Activated effector memory CD4-positive, alpha-beta T cell treated with anti-CD3 and anti-CD28 coated beads, Interleukin-2, amount 50 U/mL, for 16 hours (primary cell): ENCODE measurements around the gene EDN3.

Source experiments
- DNase-seq: peaks from one replicate; pipeline ENCODE4 v3.0.0-alpha.2; 2020

The EDN3 gene

DNA sequence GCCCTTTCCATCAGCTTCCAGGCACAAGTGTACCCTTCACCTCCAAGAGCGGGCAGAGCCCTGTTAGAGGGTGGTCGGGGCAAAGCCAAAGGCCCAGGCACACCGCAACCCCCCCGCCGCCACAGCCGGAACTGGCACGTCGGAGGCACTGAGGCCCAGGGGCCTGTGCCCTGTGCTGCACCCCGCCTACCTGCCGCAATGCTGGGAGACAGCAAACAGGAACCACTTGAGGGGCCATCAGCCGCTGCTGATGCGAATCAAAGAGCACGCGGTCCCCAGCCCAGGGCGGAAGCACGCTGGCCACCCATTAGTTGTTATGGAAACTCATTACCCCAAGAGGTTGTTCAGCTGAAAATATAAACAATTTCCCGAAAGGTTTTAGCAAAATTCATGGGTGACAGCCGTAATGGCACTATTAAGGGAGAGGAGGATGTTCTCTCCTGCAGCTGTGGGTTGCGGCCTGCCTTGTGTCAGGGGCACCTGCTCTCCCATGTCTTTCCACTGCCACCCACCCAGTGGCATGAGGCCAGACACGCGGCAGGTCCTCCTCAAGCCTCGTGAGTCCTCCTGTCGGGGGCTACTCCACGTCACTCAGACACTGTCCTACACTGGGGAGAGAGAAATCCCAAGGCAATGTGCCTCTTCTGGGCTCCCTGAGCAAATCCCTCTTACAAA, 65.3 kb downstream of the EDN3 start:
- DNase-seq, result no peak

DNA sequence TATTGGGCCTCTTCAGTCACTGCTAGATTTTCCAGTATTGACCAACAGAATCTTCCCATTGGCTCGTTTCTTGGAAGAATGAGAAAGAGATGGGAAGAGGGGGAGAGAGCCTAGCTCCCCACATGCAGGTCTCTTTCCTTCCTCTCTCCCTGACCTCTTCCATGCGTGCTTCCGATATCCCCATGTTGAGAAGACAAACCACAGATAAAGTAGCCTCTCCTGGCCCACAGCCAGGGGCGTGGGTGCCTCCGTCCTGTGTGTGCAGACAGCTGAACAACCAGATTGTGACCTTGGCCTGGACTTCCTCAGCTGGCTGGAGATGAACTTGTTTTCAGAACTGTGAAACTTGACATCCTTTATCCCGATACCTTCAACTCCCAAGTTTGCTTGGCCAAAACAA, 71.0 kb downstream of the EDN3 start:
- no peak for DNase-seq

DNA sequence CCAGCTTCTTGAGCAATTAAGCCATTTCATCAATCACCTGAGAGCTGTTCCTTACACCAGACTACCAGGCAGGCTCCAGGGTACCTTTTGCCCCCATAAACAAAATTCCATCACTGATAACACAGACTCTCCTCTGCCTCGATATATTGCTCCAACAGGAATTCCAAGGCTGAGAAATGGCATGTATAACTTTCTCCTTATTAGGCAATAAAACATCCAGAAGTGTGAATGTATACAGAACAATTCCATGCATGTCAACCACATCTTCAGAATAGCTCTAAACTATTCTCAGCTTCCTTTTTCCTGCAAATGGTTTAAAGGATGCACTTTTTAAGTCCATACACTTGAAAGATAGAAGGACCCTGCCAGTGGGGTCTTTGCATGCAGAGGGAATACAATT, 73.8 kb downstream of the EDN3 start:
- no peak for DNase-seq

DNA sequence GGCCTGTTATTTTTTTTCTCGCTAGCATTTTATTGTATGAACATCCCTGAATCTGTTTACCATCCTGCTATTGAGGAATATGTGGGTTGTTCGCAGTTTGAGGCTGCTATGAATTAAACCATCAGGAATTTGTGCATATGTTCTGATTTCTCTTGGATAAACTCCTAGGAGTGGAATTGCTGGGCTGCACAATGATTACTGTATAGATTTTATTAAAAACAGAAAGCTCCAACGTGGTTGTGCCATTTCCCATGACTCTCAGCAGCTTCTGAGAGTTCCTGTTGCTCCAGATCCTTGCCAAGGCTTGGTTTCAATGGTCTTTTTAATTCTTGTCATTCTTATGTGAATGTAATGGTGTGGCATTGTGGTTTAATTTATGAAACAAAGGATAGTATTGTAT, 75.1 kb downstream of the EDN3 start:
- DNase-seq, result no peak
